HG02973 (cell line): ENCODE results near the gene SLC7A11.
A peak's percentile ranks its signal among the peaks of the same experiment; 100 is the strongest.

ENCODE experiments used
- ATAC-seq: cut with Tn5 transposase; IDR thresholded peaks from one replicate; pipeline ENCODE4 v1.9.1; 2021; ENCODE audit warnings: moderate library complexity; ENCODE audit not compliant: unreplicated experiment

The SLC7A11 gene

GRCh38 chr4:138242076-138242833, at the start of gene SLC7A11:
SLC7A11 (minus strand) TSS chr4:138242349; CDS start chr4:138242069, 280 bp downstream.
- peak; percentile 98 for ATAC-seq

- ATAC-seq = no peak
These were observed 49.3 kb upstream of the SLC7A11 start for GRCh38 chr4:138291431-138291830.

GRCh38 chr4:138290805-138291204, 48.7 kb upstream of the SLC7A11 start:
- no peak for ATAC-seq

- ATAC-seq = no peak
These were observed 37.1 kb upstream of the SLC7A11 start for GRCh38 chr4:138279286-138279685.

- no peak for ATAC-seq
These were observed 35.0 kb upstream of the SLC7A11 start for GRCh38 chr4:138277133-138277532.

GRCh38 chr4:138275963-138276621, 33.9 kb upstream of the SLC7A11 start:
- ATAC-seq = no peak

- no peak for ATAC-seq
These were observed 33.1 kb upstream of the SLC7A11 start for GRCh38 chr4:138275216-138275615.

GRCh38 chr4:138269175-138269574, 27.0 kb upstream of the SLC7A11 start:
- no peak for ATAC-seq

- ATAC-seq = no peak
These were observed 25.7 kb upstream of the SLC7A11 start for GRCh38 chr4:138267835-138268234.

- no peak for ATAC-seq
These were observed 24.8 kb upstream of the SLC7A11 start for GRCh38 chr4:138266948-138267347.

- no peak for ATAC-seq
These were observed 21.2 kb upstream of the SLC7A11 start for GRCh38 chr4:138263247-138263816.

- ATAC-seq = no peak
These were observed 20.3 kb upstream of the SLC7A11 start for GRCh38 chr4:138262469-138262868.

GRCh38 chr4:138262030-138262429, 19.9 kb upstream of the SLC7A11 start:
- no peak for ATAC-seq

GRCh38 chr4:138259824-138260223, 17.7 kb upstream of the SLC7A11 start:
- no peak for ATAC-seq

- ATAC-seq = no peak
These were observed 17.1 kb upstream of the SLC7A11 start for GRCh38 chr4:138259271-138259670.

GRCh38 chr4:138256608-138257007, 14.5 kb upstream of the SLC7A11 start:
- no peak for ATAC-seq

- ATAC-seq = no peak
These were observed 13.9 kb upstream of the SLC7A11 start for GRCh38 chr4:138255917-138256597.

GRCh38 chr4:138252551-138252950, 10.4 kb upstream of the SLC7A11 start:
- ATAC-seq = no peak

- ATAC-seq = no peak
These were observed 9.8 kb upstream of the SLC7A11 start for GRCh38 chr4:138251938-138252337.

GRCh38 chr4:138249132-138249531, 7.0 kb upstream of the SLC7A11 start:
- no peak for ATAC-seq

GRCh38 chr4:138248058-138248457, 5.9 kb upstream of the SLC7A11 start:
- no peak for ATAC-seq

GRCh38 chr4:138247643-138248042, 5.5 kb upstream of the SLC7A11 start:
- no peak for ATAC-seq
